Activated effector memory CD4-positive, alpha-beta T cell treated with Interleukin-2 at 50 U/mL for 16 hours (primary cell): ENCODE results near the gene GLB1L3.
"Not testable (repeated sequence)": the region's sequence is repeated elsewhere in the genome, so short reads cannot be mapped to it uniquely, and the experiment has no call there.

Experiments used
- DNase-seq: peaks from one replicate; pipeline ENCODE4 v3.0.0-alpha.2; 2020

Gene GLB1L3

DNA sequence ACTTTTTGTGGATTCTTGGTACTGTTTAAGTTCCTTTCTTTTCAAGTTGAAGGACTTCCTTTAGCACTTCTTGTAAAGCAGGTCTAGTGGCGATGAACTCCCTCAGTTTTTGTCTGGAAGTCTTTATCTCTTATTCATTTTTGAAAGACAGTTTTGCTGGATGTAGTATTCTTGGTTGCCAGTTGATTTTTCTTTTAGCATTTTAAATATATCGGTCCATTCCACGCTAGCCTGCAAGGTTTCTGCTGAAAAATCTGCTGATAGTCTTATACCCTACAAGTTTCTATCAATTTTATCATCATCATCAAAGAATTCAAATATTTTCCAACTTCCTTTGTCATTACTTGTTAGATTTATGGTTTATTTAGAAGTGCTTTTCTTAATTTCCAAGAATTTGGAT, 40.9 kb downstream of the GLB1L3 start:
- DNase-seq: no peak

DNA sequence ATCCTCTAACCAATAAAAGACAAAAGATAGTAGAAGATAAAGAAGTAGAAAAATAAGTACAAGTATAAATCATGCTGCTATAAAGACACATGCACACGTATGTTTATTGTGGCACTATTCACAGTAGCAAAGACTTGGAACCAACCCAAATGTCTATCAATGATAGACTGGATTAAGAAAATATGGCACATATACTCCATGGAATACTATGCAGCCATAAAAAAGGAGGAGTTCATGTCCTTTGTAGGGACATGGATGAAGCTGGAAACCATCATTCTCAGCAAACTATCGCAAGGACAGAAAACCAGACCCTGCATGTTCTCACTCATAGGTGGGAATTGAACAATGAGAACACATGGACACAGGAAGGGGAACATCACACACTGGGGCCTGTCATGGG, 45.2 kb downstream of the GLB1L3 start:
- DNase-seq: not testable (repeated sequence)

- no peak for DNase-seq
Measured at GRCh38 chr11:134322553-134322952, 46.4 kb downstream of the GLB1L3 start.

- DNase-seq: no peak
Measured at GRCh38 chr11:134328433-134328832, 52.3 kb downstream of the GLB1L3 start.

- no peak for DNase-seq
Measured at GRCh38 chr11:134330611-134331353, 54.6 kb downstream of the GLB1L3 start.

DNA sequence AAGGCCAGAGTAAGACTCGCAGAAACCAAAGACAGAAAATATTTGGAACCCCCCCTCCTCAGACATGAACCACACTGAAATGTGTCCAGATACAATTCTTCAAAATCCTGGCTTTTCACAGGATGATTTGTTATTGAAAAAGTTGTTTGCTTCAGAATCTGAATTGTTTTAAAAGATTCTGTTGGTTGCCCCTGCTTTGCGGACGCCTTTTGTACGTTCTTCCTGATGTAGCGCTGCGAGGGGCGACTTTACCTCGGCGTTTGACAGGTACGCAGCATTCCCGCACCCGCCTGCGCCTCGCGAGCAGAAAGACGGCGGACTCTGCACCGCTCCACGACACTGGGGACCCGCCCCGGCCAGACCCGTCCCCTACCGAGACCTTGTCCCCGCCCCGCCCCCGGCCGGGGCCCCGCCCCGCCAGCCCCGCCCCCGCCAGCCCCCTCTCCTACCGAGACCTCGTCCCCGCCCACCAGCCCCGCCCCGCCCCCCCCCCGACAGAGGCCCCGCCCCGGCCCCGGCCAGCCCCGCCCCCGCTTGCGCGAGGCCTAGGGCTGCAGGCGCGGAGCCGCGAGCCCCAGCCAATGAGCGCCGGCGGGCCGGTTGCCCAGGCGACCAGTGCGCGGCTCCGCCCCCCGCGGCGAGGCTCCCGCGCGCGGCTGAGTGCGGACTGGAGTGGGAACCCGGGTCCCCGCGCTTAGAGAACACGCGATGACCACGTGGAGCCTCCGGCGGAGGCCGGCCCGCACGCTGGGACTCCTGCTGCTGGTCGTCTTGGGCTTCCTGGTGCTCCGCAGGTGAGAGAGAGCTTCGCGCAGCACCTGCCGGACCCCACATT, 55.4 kb downstream of the GLB1L3 start, which contains the start of gene GLB1L2:
GLB1L2 (plus strand) TSS at position 635 of the 835 bp plus-strand sequence; CDS start at position 709, 74 bp downstream.
- DNase-seq: peak; percentile 75

- DNase-seq: no peak
Measured at GRCh38 chr11:134332189-134332631, 56.0 kb downstream of the GLB1L3 start.

DNA sequence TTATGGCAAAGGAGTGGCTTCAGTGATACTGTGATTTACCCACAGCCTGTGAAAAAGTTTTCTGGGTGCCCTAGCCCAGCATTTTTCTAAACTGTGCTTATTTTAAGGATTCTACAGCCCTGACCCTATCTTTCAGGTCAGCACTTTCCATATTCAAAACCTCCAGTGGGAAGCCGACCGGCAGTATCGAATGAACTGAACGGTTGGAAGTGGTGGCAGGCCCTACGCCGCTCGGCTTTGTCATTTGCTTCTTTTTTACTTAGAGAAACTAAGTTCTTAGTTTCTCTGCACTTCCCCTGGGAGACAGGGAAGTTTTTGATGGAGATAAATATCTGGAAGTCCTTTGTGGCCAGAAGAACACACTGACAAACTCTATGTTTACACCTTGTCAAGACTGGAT, 56.6 kb downstream of the GLB1L3 start:
- no peak for DNase-seq

DNA sequence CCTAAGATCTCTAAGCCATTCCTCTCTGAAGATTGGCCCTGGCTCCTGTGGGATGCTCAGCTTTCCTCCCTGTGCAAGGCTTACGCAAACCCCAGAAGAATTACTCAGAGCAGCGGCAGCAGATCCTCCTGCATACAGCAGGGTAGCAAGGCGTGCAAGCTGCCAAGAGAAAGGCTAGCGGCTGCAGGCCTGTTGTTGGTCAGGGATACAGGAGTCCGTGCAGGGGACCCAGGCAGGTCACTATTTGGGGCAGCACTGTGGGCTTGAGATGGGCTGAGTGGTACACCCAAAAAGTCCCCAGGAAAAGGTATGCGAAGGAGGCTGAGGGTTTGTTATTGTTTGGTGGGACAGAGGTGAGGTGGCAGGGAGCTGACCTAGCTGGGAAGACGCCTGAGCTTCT, 57.1 kb downstream of the GLB1L3 start:
- no peak for DNase-seq

GRCh38 chr11:134333946-134334345, 57.8 kb downstream of the GLB1L3 start:
- DNase-seq: no peak

DNA sequence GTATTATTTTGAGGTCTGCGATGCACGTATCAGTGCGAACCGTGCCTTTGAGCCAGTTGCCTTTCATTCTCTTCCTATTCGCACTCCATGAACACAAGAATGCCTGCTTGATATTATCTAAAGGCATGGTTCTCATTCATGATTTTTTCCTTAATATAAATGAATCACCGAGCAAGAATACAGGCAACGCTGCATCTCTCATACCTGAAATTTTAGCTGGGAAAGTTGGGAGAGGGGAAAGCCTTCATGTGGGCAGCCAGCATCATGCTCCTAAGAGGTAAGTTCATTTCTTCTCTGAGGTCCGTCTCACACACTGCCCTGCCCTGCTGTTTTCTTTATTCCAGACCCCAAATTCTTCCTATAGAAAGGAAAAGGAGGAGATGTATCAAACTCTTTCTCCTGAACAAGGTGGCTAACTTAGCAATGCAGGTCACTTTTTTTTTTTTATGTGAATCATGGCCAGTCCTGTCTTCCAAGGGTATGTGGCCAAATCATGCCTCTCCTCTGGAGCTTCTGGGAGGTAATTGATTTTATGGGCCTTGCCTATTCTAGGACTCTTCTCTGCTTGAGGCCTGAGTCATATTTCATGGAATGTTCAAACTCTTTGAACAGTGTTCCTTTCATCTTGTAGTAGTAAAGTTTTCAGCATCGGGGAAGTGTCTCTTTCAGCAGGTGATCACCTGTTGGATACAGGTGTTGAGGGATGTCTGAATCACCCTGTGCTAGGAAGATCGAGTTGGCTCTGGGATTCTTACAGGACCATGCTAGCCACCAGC, 58.8 kb downstream of the GLB1L3 start:
- no peak for DNase-seq

GRCh38 chr11:134337051-134337450, 60.9 kb downstream of the GLB1L3 start:
- no peak for DNase-seq

DNA sequence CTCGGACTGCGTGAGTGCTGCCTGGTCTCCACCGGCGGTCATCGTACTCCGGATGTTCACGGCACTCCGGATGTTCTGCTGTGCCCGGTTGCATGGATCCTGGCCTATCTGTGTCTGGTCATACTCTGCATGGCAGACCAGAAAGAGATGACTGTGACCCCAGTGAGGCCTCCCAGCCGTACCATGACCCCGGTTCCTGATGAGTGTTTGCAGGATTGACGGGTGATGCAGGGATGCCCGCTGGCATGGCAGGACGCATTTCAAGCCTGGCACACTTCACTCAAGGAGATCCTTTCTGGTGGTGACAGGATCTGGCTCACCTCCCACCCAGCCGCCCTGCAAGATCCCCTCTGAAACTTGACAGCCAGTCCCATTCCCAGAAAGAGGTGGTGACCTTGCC, 61.9 kb downstream of the GLB1L3 start:
- DNase-seq: no peak

- no peak for DNase-seq
Measured at GRCh38 chr11:134338654-134339053, 62.5 kb downstream of the GLB1L3 start.

- no peak for DNase-seq
Measured at GRCh38 chr11:134339756-134340155, 63.6 kb downstream of the GLB1L3 start.

DNA sequence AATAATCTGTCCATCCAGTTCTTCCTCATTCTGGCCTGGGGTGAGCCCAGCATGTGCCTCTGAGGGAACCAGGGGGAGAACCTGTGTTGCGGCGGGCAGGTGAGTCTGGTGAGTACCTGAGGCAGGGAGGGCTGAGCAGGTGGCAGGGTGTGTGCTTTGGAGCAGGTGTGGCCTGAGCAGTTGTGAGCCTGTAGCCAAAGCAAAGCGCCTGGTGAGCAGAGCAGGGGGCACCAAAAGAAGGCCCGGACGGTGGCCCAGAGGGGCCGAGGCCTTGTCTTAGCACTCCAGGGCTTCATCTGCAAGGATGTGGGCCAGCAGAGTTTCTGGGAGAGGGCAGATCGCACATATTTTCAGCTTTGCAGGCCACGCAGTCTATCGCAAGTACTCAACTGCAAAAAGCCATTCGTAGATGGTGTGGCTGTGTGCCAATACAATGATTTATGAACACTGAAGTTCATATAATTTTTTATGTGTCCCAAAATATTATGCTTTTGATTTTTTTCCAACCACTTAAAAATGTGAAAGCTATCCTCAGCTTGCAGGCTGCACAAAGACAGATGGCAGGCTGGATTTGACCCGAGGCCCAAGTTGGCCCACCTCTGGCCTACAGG, 64.3 kb downstream of the GLB1L3 start:
- no peak for DNase-seq

DNA sequence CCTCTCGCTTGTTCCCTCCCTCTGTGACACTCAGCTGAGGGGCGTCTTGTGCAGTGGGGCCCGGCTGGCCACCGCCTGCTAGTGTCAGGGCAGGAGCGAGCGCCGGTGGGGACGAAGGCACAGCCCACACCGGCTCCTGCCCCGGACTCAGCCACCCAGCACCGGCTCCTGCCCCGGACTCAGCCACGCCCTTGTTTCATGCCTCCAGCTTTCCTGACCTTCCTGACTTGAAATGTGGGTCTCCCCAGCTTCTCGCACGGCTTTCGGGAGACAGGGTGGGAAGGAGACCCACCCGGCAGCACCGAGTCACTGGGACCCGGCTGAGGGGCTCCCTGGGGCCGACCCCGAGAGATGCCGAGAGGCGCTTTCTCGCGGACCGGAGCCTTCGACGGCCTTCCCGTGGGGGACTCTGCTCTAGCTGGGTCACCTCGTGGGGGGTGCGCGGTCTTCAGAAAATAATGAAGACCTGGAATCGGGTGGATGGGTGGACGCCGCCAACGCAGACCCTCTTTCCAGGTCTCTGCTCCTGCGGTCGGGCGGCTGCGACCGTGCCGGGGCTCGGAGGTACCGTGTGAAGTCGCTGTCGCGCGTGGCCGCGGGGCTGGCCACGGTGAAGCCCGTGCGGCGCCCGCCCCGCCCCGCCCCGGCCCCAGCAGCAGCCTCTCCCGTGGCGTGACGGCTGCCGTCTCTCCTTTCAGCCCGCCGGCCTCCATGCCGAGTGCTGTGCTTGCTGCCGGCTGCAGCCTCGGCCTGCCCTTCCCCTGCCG, 65.8 kb downstream of the GLB1L3 start:
- DNase-seq: no peak

- DNase-seq: no peak
Measured at GRCh38 chr11:134342572-134343340, 66.6 kb downstream of the GLB1L3 start.

DNA sequence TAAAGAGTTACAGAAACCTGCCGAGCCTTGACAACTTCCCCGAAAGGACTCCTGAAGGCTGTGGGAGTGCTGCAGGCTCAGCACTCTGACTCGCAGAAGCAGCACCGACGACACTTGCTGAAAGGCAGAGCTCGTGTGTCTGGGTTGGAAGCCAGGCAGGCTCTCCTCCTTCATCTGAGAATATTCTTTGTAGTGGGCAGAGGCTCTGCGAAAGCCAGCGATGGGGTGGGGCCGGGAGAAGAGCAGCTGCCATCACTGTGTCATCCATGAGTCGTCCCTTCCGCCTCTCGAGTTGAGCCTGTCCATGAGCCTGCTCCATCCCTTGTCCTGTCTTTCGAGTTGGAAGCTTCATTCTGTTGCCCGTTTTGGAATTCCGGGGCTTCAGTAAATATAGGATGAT, 67.5 kb downstream of the GLB1L3 start:
- no peak for DNase-seq

- not testable (repeated sequence) for DNase-seq
Measured at GRCh38 chr11:134344497-134345236, 68.5 kb downstream of the GLB1L3 start.

DNA sequence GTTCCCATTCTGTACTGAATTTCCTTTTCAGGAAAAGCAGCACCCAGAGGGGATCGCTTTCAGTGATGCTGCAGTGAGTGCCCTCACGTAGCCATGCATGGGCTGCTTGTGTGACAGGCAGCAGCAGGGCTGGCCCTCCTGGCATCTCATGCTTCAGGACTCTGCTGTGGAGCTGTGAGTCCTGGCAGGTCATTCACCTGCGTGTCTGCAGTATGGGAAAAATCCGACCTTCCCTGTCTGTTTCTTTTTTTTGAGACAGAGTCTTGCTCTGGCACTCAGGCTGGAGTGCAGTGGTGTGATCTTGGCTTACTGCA, 69.0 kb downstream of the GLB1L3 start:
- no peak for DNase-seq
